ENCODE data around the gene ITPA. TPM values are rescaled to one million over a fixed set of nuclear protein-coding genes. Genes with fewer than 3 reads are reported as not detected.

Gene ITPA
- total and polyA plus RNA-seq, 2 donors (not counting 1 experiment from before 2014, with no cell fraction given), result 55.5 to 65.6 TPM

DNA sequence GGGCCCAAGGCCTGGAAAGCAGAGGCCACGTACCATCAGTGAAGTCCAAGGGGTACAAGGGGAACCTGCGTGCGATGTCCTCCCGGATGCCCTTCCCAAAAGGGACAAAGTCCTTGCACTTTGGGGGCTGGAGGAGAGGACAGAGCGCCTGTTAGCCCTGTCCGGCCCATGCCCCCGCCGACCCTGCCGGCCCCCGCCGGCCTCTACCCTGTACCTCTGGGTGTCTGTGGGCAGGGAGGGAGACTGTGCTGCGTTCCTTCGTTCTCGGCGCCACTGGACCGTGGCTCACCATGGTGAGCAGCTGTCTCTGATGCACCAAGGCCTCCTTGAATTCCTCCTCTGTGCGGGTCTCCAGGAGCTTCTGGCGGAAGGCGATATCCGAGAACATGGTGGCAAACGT lies 21.8 kb downstream of the ITPA start:
- no peak for TF ChIP-seq EZH2 (IDR thresholded peaks at IDR 0.05; ENCODE audit: borderline replicate concordance, insufficient read depth, low read depth, low read length, poor library complexity, severe bottlenecking)
- TF ChIP-seq, protein P1, sequence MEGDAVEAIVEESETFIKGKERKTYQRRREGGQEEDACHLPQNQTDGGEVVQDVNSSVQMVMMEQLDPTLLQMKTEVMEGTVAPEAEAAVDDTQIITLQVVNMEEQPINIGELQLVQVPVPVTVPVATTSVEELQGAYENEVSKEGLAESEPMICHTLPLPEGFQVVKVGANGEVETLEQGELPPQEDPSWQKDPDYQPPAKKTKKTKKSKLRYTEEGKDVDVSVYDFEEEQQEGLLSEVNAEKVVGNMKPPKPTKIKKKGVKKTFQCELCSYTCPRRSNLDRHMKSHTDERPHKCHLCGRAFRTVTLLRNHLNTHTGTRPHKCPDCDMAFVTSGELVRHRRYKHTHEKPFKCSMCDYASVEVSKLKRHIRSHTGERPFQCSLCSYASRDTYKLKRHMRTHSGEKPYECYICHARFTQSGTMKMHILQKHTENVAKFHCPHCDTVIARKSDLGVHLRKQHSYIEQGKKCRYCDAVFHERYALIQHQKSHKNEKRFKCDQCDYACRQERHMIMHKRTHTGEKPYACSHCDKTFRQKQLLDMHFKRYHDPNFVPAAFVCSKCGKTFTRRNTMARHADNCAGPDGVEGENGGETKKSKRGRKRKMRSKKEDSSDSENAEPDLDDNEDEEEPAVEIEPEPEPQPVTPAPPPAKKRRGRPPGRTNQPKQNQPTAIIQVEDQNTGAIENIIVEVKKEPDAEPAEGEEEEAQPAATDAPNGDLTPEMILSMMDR (IDR thresholded peaks at IDR 0.05), result no peak
- Histone ChIP-seq H3K4me1 (ENCODE audit: control insufficient read depth in 2 of 2, insufficient read depth in 2 of 2, low read length in 2 of 2) (no peaks in the 10 kb centered on the region), H3K4me2 (replicated peaks; ENCODE audit: low read depth, low read length, poor library complexity, severe bottlenecking) (no peak overlapping the region), H3K9me3 (ENCODE audit: control extremely low read depth in 1 of 3, control insufficient read depth in 2 of 3, insufficient read depth in 1 of 3, low read length in 2 of 3) (no peaks in the 10 kb centered on the region), H3K4me3 (ENCODE audit: control extremely low read depth in 1 of 5, extremely low read depth in 1 of 5, insufficient read depth in 1 of 5, low read depth in 2 of 5, low read length in 4 of 5) (no peak overlapping the region), H4K20me1 (ENCODE audit: control insufficient read depth, insufficient read depth, low read length, poor library complexity, severe bottlenecking) (no peaks in the 10 kb centered on the region), H3K79me2 (ENCODE audit: control insufficient read depth, insufficient read depth, low read length) (no peaks in the 10 kb centered on the region), H3K36me3 (replicated peaks in 1 of 2; ENCODE audit: control extremely low read depth in 1 of 2, control insufficient read depth in 1 of 2, extremely low read depth in 1 of 2, insufficient read depth in 2 of 2, low read length in 1 of 2) (no peaks in the 10 kb centered on the region), H3K27me3 (replicated peaks in 1 of 4; ENCODE audit: control extremely low read depth in 1 of 4, control insufficient read depth in 3 of 4, insufficient read depth in 4 of 4, low read length in 3 of 4) (peaks cover 0 to 18% (median 2%) of the 10 kb centered on the region in 4 experiments), H3K9ac (ENCODE audit: low read length) (no peak overlapping the region), H3K27ac (ENCODE audit: low read length in 2 of 2) (no peak overlapping the region), H2AFZ (ENCODE audit: insufficient read depth, low read depth, low read length, poor library complexity, severe bottlenecking) (no peak overlapping the region)
- intact Hi-C loops (cut with micrococcal nuclease), result no loop called here
- H3K9me3 Mint-ChIP-seq (ENCODE audit: insufficient read depth), result no peaks in the 10 kb centered on the region
- WGBS (ENCODE audit: insufficient coverage), result 94% methylated on average over 20 of the region's 21 CpGs
- no peak overlapping the region for H3K27ac Mint-ChIP-seq
- no peaks in the 10 kb centered on the region for H3K4me1 Mint-ChIP-seq
- H3K27me3 Mint-ChIP-seq, result peaks cover 9% of the 10 kb centered on the region
- POLR2A ChIA-PET, result no interaction called here
- ATAC-seq (ENCODE audit: low read depth) (no peak), DNase-seq (no peak)
- CTCF ChIA-PET, result no interaction called here
- H3K4me3 Mint-ChIP-seq, result no peak overlapping the region

DNA sequence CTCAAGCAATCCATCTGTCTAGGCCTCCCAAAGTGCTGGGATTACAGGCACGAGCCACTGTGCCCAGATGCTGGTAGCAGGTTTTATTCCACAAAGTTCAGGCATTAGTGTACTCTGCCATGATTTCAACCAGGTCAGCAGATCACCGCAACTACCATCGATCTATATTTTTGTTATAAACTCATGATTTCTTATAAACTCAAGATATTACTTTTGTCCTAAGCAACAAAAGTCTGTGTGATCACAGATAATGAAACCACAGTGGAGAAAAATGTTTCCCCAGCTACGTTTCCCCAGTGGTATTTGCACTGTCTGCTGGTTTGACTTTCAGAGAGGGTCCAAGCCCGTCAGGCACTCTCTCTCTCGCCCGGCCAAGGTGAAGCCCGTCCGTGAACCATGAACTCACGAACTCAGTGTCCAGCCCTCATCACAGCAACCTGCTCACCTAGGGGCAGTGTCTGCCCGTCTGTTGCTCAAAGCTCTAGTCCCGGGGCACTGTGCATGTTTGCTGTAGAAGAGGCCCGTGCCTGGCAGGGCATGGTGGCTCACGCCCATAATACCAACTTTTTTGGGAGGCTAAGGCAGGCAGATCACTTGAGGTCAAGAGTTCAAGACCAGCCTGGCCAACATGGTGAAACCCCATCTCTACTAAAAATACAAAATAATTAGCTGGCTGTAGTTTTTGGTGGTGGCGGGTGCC lies 22.7 kb downstream of the ITPA start:
- Histone ChIP-seq H3K4me1 (ENCODE audit: control insufficient read depth in 2 of 2, insufficient read depth in 2 of 2, low read length in 2 of 2) (no peaks in the 10 kb centered on the region), H3K79me2 (ENCODE audit: control insufficient read depth, insufficient read depth, low read length) (no peaks in the 10 kb centered on the region), H3K9me3 (ENCODE audit: control extremely low read depth in 1 of 3, control insufficient read depth in 2 of 3, insufficient read depth in 1 of 3, low read length in 2 of 3) (peaks cover 0 to under 1% (median 0%) of the 10 kb centered on the region in 3 donors), H4K20me1 (ENCODE audit: control insufficient read depth, insufficient read depth, low read length, poor library complexity, severe bottlenecking) (no peaks in the 10 kb centered on the region), H3K36me3 (replicated peaks in 1 of 2; ENCODE audit: control extremely low read depth in 1 of 2, control insufficient read depth in 1 of 2, extremely low read depth in 1 of 2, insufficient read depth in 2 of 2, low read length in 1 of 2) (no peaks in the 10 kb centered on the region), H3K4me2 (replicated peaks; ENCODE audit: low read depth, low read length, poor library complexity, severe bottlenecking) (no peak overlapping the region), H3K9ac (ENCODE audit: low read length) (no peak overlapping the region), H2AFZ (ENCODE audit: insufficient read depth, low read depth, low read length, poor library complexity, severe bottlenecking) (no peak overlapping the region), H3K27ac (ENCODE audit: low read length in 2 of 2) (no peak overlapping the region), H3K4me3 (ENCODE audit: control extremely low read depth in 1 of 5, extremely low read depth in 1 of 5, insufficient read depth in 1 of 5, low read depth in 2 of 5, low read length in 4 of 5) (no peak overlapping the region), H3K27me3 (replicated peaks in 1 of 4; ENCODE audit: control extremely low read depth in 1 of 4, control insufficient read depth in 3 of 4, insufficient read depth in 4 of 4, low read length in 3 of 4) (peaks cover 0 to 27% (median 5%) of the 10 kb centered on the region in 4 experiments)
- intact Hi-C loops (cut with micrococcal nuclease), result no loop called here
- POLR2A ChIA-PET, result no interaction called here
- Mint-ChIP-seq H3K27me3 (peaks cover 16% of the 10 kb centered on the region), H3K4me3 (no peak overlapping the region), H3K9me3 (ENCODE audit: insufficient read depth) (no peaks in the 10 kb centered on the region), H3K27ac (no peak overlapping the region), H3K4me1 (peaks cover 3% of the 10 kb centered on the region)
- DNase-seq, result no peak
- CTCF ChIA-PET, result no interaction called here
- no peak for TF ChIP-seq EZH2 (IDR thresholded peaks at IDR 0.05; ENCODE audit: borderline replicate concordance, insufficient read depth, low read depth, low read length, poor library complexity, severe bottlenecking)
- TF ChIP-seq, protein P1 (IDR thresholded peaks at IDR 0.05), result no peak
- ATAC-seq (ENCODE audit: low read depth), result no peak
- WGBS (ENCODE audit: insufficient coverage), result 90% methylated on average over 8 of the region's 15 CpGs

Data from B cell (primary cell).